Measurements from ENCODE around the gene PAX4. TPM values are rescaled to one million over a fixed set of nuclear protein-coding genes. Genes with fewer than 3 reads are reported as not detected.
A peak's percentile ranks its signal among the peaks of the same experiment; 100 is the strongest.

Gene PAX4
- total and polyA plus RNA-seq, 9 of the 15 experiments (the other 6 are each of a cell fraction or from before 2014, with no cell fraction given): not detected

DNA sequence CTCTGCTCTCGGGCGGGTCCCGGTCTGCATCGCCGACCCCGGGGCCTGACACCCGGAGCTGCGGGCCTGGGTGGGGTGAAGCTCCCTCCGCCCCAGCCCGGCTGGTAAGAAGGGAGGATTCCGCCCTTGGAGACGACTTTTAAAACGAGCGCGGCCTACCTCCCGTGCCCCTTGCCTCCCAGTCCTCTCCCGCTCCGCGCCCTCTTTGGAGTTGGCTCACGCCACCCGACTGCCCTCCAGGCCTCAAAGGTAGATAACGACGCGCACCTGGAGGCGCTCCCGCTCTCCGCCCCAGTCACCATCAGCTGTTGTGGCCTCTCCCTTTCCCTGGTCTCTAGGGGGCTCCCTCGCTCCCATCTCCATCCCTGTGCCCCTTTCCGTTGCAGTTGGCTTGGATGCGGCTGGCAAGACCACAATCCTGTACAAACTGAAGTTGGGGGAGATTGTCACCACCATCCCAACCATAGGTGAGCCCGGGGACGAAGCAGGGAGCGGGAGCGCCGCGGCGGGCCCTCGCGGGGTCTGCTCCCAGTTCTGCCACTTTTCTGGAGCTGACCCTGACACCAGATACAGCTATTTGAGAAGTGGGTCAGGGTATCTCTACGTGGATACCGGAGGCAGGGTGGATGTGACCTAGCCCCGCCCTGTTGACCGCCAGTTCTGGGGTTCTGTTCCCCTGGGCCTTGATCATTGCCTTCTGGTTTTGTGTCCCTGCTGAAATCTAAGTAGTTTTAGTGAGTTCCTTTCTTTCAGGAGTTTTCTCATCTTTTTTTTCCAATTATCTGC lies 29.1 kb downstream of the PAX4 start:
- no TSS peak for BruUV-seq (replicated peaks)
- in situ Hi-C loops (cut with MboI) (no loop called here), intact Hi-C loops (cut with micrococcal nuclease) (loop anchor here (5.0 kb wide), 1 partner anchor 63 kb away; the partner anchor contains the start of gene SND1)
- peak overlapping the region; percentile 81 for H3K27ac ChIP-seq (ENCODE audit: extremely low read depth, low read depth, low read length)
- FAIRE-seq (no peak), ATAC-seq (peak; percentile 70), DNase-seq (ENCODE audit: extremely low read depth in 1 of 4, low spot score in 3 of 4) (peak; percentile 76 to 80 (median 77))
- ChIA-PET CTCF (ENCODE audit: low intra/inter-chr PET ratio) (interaction anchor here (1.2 kb wide), 1 partner anchor 140 kb away, joined by 3 read pairs; no protein-coding TSS in a partner anchor), POLR2A (interaction anchor here (0.6 to 1.4 kb wide), 3 partner anchors 9 to 31 kb away, joined by 3 to 5 read pairs (median 3); no protein-coding TSS in a partner anchor)
- 11% methylated on average over 43 of the region's 43 CpGs for WGBS (ENCODE audit: insufficient coverage, low coverage, missing lambda C conversion rate)
- peaks cover 29% of the 10 kb centered on the region for H3K79me2 ChIP-seq (ENCODE audit: control insufficient read depth, insufficient read depth, low read length)
- H4K20me1 ChIP-seq (replicated peaks; ENCODE audit: control insufficient read depth, insufficient read depth, low read length): peaks cover 5% of the 10 kb centered on the region; the same call in 1 of the 2 replicates
- H3K4me2 ChIP-seq (ENCODE audit: insufficient read depth, low read length): peak overlapping the region; percentile 93
- H3K9me3 ChIP-seq (replicated peaks; ENCODE audit: control insufficient read depth, insufficient read depth, low read depth, low read length): peaks cover 6% of the 10 kb centered on the region; the same call in 1 of the 2 replicates
- peak overlapping the region; percentile 89 for H3K4me3 ChIP-seq
- H3K4me1 ChIP-seq (replicated peaks in 1 of 2; ENCODE audit: control insufficient read depth in 2 of 2, insufficient read depth in 2 of 2, low read length in 2 of 2): peaks cover 23 to 46% of the 10 kb centered on the region in 2 experiments; a peak in 4 of 5 replicates
- H3K27me3 ChIP-seq (ENCODE audit: control insufficient read depth in 2 of 2, insufficient read depth in 2 of 2, low read length in 2 of 2): no peaks in the 10 kb centered on the region
- peak overlapping the region; percentile 90 for H2AFZ ChIP-seq (ENCODE audit: low read depth, low read length)
- H3K9me1 ChIP-seq (ENCODE audit: control insufficient read depth, insufficient read depth, low read length): peaks cover 7% of the 10 kb centered on the region
- peak overlapping the region; percentile 82 to 96 for H3K9ac ChIP-seq (ENCODE audit: insufficient read depth in 1 of 2, low read depth in 2 of 2, low read length in 2 of 2)
- peaks cover 23% of the 10 kb centered on the region; the same call in 2 of the 3 replicates for H3K36me3 ChIP-seq (ENCODE audit: control insufficient read depth, insufficient read depth, low read length)
- TF ChIP-seq ATF7 (IDR thresholded peaks at IDR 0.05): no peak
- TF ChIP-seq, protein P1, sequence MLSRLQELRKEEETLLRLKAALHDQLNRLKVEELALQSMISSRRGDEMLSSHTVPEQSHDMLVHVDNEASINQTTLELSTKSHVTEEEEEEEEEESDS (CRISPR knock-in tag; IDR thresholded peaks at IDR 0.05): no peak
- no peak for TF ChIP-seq MCM3 (IDR thresholded peaks at IDR 0.05)
- TF ChIP-seq, protein P2, sequence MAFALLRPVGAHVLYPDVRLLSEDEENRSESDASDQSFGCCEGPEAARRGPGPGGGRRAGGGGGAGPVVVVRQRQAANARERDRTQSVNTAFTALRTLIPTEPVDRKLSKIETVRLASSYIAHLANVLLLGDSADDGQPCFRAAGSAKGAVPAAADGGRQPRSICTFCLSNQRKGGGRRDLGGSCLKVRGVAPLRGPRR (CRISPR knock-in tag; IDR thresholded peaks at IDR 0.05): 0 out of 2 replicates have a peak, but pooled peaks have one; percentile 68
- TF ChIP-seq MEF2A (IDR thresholded peaks at IDR 0.05; ENCODE audit: control insufficient read depth, low read depth, low read length): no peak
- no peak for TF ChIP-seq ZNF444 (CRISPR knock-in tag; IDR thresholded peaks at IDR 0.05)
- no peak for TF ChIP-seq MEIS2 (IDR thresholded peaks at IDR 0.05; ENCODE audit: partially characterized antibody)
- no peak for TF ChIP-seq ZNF239 (CRISPR knock-in tag; IDR thresholded peaks at IDR 0.05)
- TF ChIP-seq ZNF75A (CRISPR knock-in tag; IDR thresholded peaks at IDR 0.05): no peak
- TF ChIP-seq FOXK2 (conservative IDR thresholded peaks at IDR 0.05 in 1 of 2, IDR thresholded peaks at IDR 0.05 in 1 of 2; ENCODE audit: low read depth in 2 of 2): no peak; a peak in 1 of 4 replicates
- TF ChIP-seq CHD1 (IDR thresholded peaks at IDR 0.05; ENCODE audit: low read length): no peak
- TF ChIP-seq HMG20B (CRISPR knock-in tag; IDR thresholded peaks at IDR 0.05): no peak
- TF ChIP-seq JUND (IDR thresholded peaks at IDR 0.05; ENCODE audit: borderline replicate concordance, low read depth, low read length): peak; percentile 45; the same call in 1 of the 2 replicates
- TF ChIP-seq JUND (tag; IDR thresholded peaks at IDR 0.05; ENCODE audit: borderline replicate concordance, low read depth, low read length): peak; percentile 62; the same call in 1 of the 3 replicates
- peak in 1 of 2 experiments; percentile 48; a peak in 1 of 4 replicates for TF ChIP-seq SRF (CRISPR knock-in tag; IDR thresholded peaks at IDR 0.05)
- TF ChIP-seq GATA2 (CRISPR knock-in tag; IDR thresholded peaks at IDR 0.05): no peak
- no peak for TF ChIP-seq SNRNP70 (optimal IDR thresholded peaks at IDR 0.05; ENCODE audit: low read depth, low read length)
- no peak for TF ChIP-seq ZSCAN32 (CRISPR knock-in tag; IDR thresholded peaks at IDR 0.05)
- TF ChIP-seq ZNF347 (CRISPR knock-in tag; IDR thresholded peaks at IDR 0.05; ENCODE audit: low read depth): no peak
- TF ChIP-seq, protein P3, sequence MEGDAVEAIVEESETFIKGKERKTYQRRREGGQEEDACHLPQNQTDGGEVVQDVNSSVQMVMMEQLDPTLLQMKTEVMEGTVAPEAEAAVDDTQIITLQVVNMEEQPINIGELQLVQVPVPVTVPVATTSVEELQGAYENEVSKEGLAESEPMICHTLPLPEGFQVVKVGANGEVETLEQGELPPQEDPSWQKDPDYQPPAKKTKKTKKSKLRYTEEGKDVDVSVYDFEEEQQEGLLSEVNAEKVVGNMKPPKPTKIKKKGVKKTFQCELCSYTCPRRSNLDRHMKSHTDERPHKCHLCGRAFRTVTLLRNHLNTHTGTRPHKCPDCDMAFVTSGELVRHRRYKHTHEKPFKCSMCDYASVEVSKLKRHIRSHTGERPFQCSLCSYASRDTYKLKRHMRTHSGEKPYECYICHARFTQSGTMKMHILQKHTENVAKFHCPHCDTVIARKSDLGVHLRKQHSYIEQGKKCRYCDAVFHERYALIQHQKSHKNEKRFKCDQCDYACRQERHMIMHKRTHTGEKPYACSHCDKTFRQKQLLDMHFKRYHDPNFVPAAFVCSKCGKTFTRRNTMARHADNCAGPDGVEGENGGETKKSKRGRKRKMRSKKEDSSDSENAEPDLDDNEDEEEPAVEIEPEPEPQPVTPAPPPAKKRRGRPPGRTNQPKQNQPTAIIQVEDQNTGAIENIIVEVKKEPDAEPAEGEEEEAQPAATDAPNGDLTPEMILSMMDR (IDR thresholded peaks at IDR 0.05 in 2 of 3, conservative IDR thresholded peaks at IDR 0.05 in 1 of 3; ENCODE audit: insufficient read depth in 2 of 3, low read depth in 1 of 3, low read length in 3 of 3): peak; percentile 73 to 86 (median 79)
- TF ChIP-seq RAD51 (IDR thresholded peaks at IDR 0.05; ENCODE audit: borderline replicate concordance, low read depth): no peak

Measured in K562 (cell line).